HG02678 (cell line): ENCODE results near the gene TMEM11.
"Not testable (repeated sequence)": the region's sequence is repeated elsewhere in the genome, so short reads cannot be mapped to it uniquely, and the experiment has no call there.

Experiments used
- ATAC-seq: cut with Tn5 transposase; IDR thresholded peaks from one replicate; pipeline ENCODE4 v1.9.1; 2021; ENCODE audit warnings: mild to moderate bottlenecking, moderate library complexity; ENCODE audit not compliant: unreplicated experiment

TMEM11 gene

DNA sequence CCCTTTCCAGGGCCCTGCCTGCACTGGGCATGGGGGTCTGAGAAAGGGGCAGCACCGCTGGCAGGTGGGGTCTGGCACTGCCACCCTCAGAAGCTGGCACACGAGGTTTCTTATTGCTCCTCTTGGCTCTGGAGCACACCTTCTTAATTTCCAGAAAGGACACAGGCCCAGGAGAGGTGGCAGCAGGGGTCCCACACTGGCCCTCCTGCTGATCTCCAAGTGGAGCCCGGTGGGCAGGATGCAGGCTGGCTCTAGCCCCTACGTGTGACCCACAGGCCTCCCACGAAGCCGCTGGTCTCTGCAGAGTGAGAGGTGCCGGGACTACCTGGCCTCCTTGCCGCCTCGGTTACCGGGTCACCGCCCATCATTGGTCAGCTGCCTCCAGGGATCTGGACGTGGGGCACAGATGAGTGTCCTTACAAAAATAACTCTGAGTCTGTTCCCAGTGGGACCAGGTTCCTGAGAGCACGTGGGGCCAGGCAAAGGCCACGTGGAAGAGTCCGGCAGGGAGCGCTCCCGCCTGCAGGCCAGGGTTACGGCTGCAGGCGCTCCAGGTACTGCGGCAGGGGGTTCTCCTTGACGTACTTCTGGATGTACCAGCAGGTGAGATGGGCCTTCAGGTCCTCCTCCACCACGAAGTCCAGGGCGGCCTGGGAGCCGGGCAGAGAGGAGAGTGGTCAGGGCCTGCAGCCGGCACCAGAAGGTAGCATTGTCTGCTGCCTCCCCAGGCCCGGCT, 29.0 kb upstream of the TMEM11 start:
- ATAC-seq: no peak

- ATAC-seq: no peak
Observed at GRCh38 chr17:21242026-21242697, 28.2 kb upstream of the TMEM11 start.

- no peak for ATAC-seq
Observed at GRCh38 chr17:21241564-21241963, 27.6 kb upstream of the TMEM11 start.

DNA sequence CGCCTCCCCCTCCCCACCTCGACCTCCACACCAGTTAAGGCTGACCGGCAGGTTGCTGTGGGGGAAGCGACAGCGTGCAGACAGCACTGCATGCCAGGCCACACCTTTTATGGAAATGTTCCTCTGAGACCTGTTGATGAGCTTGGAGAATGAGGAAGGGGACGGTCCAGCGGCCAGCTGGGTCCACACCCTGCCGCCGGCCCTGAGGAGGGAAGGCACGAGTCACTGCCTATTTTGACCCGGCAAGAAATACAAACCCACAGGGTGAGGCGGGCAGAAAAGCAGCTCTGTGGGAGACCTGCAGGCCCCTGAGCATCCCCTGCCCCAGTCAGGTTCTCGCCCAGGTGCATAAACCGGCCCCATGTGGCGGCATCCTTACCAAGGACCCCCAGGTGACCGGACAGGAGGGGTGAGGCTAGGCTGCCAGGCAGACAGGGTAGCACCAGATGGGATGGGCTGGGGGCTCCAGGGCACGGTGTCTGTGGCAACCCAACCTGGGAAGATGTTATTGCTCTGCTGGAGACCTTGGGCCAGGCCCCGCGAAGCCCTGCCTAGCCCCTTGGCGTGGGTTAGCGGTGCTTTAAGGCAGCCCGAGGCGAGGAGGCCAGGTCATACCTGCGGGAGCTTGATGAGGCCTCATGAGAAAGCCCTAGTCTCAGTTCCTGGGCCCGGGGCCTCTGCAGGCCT, 26.6 kb upstream of the TMEM11 start:
- no peak for ATAC-seq

DNA sequence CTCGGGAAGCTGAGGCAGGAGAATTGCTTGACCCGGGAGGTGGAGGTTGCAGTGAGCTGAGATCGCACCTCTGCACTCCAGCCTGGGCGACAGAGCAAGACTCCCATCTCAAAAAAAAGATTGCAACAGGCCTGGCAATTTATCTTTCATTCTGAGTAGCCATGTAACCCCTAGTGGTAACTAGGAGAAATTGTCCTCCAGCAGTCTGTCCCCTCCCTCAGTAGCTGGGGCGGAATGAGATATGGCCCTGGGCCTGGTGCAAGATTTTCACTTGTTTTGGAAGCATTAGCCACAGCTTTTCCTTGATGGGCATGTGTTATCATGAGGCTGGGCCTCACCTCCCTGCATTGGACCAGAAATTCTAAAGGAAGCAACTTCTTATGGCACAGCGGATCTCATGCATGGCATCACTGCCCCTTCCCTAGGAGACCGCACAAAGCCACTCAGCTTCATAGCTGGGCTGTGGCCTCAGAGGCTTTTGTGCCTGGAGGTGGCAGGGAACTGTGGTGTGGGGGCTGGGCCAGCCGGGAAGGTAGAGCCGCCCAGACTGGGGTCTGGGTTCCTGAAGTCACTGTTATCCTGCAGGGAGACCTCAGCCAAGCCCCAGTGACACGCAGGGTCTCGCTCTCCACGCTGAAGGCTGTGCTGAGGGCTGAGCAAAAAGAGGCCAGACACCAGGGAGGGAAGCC, 25.9 kb upstream of the TMEM11 start:
- no peak for ATAC-seq

DNA sequence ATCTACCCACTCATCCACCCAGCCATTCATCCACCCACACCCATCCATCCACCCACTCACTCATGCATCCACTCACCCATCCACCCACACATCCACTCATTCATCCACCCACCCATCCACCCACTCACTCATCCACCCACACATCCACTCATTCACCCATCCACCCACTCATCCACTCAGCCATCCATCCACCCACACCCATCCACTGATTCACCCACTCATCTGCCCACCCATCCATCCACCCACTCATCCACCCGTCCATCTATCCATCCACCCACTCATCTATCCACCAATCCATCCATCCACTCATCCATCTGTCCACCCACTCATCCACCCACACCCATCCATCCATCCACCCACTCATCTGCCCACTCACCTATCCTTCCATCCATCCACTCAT, 22.0 kb upstream of the TMEM11 start:
- no peak for ATAC-seq

DNA sequence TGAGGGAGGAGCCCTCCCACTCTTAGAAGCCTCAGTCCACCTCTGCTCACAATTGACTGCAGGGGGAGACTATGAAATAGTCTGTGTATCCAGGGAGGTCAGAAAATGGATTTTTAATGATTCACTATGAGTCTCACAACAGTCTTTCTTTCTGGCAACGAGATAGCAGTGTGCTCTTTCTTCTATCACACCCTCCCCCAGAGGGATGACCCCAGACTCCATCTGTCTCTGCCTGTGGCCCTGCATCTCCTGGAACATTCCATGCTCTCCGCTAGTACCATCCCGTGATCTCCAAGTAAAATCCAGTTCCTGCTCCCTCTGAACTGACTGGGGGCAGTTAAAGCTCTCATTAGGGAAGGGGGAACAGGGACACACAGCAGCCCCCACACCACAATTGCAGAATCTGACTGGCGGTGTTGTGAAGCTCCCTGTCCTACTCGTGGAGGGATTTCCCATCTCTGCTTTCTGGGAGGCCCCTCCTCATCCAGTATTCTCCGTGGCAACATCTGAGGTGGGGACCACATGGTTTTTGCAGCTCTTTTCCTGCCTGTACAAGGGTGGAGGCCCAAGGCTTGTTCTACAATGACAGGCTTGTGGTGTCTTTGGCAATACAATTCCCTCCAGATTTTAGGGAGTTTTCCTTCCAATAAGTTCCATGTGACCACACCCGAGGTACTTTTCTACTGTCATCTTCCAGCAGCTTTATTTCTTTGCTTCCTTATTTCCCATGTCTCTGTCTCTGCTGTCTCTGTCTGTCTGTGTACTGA, 19.8 kb upstream of the TMEM11 start:
- no peak for ATAC-seq

DNA sequence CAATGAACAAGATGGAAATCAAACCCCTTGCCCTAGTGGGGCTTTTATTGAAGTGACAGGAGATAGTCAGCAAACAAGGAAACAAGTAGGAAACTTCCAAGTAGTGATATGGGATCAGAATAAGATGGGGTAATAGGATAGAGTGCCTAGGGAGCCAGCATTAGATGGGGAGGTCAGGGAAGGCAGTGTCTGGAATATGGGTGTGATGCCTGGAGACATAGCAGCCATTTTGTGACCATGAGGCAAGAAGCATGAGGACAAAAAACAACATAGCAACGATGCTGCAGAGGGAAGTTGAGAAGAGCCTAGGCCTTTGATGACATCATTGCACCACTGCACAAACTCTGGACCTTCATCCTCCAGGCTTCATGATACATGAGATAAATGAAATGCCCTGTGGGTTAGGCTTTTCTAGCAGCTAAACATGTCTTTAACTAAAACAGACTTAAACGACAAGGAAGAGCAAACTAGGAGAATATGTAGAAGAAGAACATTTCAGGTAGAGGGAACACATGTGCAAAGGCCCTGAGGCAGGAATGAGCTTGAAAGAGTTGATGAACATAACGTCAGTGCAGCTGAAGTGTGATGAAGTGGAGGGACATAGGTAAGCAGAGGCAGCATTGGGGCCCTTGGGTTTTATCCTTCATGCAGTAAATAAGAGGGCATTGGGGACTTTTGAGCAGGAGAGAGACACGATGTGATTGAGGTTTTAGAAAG, 18.2 kb upstream of the TMEM11 start:
- ATAC-seq: no peak

DNA sequence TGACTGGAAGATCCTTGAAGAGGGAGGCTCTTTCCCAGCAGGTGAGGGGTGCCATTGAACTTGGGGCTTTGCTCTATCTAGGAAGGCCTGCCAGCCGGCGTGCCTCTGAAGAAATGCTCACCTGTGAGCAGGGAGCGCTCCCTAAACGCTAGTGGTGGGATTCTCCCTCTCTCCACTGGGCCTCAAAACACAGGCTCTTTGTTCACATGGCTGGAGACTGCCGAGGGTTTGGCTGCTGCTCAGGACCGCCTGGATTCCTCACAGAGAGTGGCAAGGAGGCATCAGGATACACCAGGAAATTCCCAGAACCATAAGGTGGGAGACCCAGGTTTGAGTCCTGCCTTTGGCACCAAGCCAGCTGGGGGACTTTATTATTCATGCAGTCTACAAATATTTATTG, 17.6 kb upstream of the TMEM11 start:
- ATAC-seq: no peak

DNA sequence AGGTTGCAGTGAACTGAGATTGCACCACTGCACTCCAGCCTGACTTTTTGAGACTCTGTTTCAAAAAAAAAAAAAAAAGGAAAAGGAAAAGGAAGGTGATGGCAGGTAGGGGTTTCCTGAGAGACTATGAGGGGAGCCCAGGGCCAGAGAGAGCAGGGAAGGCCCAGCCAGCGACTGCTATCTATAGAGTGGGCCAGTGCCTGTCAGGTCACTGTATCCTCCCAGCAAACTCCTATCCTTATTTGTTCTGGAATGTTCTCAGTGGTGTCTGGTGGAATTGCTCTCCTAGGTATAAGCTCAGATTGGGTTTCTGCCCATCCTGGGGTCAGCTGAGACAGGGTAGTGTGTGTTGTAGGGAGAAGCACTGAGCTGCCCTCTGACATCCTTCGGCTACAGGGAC, 14.9 kb upstream of the TMEM11 start:
- ATAC-seq: no peak

DNA sequence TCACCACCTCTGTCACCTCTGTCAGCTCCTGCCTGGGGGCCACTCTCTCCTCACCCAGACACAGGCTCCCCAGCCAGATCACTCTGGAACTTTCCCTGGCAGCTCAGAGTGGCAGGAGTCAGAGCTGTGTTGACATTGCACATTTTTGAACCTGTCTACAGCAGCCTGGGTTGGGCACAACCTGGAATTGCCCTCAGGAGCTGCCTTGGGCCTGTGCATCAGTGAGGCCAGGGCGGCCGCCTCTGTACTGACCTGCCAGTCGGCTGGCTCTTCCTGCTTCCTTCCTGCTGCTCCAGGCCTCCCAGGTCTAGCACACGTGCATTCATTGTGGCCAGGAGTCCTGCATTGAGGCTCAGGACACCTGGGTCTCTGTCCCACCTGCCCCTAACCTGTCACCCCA, 14.2 kb upstream of the TMEM11 start:
- ATAC-seq: no peak

DNA sequence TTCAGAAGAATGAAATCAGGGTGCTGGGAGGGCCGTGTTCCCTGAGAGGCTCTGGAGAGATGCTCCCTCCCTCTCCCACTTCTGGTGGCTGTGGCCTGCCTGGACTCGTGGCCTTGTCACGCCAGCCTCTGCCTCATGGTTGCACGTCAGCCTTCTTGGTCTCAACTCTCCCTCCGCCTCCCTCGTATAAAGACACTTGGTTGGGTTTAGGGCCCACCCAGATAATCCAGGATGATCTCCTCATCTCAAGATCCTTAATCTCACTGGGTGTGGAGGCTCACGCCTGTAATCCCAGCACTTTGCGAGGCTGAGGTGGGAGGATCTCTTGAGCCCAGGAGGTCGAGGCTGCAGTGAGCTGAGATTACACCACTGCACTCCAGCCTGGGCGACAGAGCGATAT, 13.3 kb upstream of the TMEM11 start:
- ATAC-seq: not testable (repeated sequence)

GRCh38 chr17:21223086-21223485, 9.1 kb upstream of the TMEM11 start:
- no peak for ATAC-seq

- ATAC-seq: no peak
Observed at GRCh38 chr17:21218831-21219380, 4.9 kb upstream of the TMEM11 start.

DNA sequence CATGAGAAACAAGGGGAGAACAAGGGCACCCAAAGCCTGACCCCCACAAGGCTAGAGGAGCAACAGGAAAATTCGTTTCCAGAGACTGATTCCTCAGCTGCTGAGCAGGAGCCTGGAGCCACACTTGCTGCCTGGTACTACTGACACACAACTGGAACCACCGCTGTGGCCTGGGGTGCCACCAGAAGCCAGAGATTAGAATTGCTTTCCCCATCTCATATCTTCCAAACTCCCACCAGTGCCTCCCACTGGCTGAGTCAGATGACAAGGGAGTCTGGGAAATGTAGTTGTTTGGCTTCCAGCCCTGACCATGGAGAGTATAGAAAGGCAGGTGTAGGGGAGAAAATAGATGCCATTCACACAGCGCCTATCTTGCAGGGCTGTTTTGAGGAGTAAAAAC, 4.1 kb upstream of the TMEM11 start:
- no peak for ATAC-seq

DNA sequence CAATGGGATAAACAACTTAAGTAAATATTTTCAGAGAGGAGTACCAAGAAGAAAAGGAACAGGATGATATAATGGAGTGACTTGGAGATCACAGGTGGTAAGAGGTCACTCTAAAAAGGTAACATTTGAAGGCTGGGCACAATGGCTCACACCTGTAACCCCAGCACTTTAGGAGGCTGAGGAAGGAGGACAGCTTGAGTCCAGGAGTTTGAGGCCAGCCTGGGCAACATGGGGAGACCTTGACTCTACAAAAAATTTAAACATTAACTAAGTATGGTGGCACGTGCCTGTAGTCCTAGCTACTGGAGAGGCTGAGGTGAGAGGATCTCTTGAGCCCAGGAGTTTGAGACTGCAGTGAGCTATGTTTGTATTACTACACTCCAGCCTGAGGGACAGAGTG, 3.4 kb upstream of the TMEM11 start:
- no peak for ATAC-seq

- ATAC-seq: no peak
Observed at GRCh38 chr17:21215935-21216334, 2.0 kb upstream of the TMEM11 start.

DNA sequence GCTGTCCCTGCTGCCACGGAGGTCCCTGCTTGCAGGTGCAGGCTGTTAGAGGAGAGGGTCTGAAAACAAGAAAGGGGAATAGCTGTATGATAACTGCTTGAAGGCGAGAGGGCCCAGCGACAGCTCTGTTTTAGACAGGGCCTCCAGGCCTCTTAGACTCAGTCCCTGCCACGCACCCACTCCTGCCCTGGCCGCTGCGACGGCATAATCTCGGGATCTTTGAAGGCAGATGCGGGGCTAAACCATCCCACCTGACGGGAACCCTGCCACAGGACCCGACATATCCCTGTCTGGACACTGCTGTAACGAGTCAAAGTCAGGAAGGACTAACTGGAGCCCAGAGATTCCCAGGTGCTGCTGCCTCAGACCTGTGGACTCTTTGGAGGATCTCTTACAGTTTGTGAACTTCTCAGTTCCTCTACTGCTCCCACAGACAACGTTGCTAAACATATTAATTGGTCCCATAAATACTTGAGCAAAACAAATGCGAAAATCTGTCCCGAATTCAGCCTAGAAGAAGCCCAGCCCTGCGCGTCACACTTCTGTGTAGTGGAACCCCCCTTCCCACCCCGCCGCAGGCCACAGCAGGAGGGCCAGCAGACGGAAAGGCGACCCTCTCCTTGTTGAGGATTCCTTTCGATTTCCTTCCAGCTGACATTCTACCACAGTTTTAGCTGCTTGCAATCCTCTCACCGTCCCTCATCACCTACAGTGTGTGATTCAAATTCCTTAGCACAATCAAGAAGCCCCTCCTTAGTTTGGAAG, 998 bp upstream of the TMEM11 start:
- ATAC-seq: peak; percentile 1

GRCh38 chr17:21213638-21214014, 335 bp downstream of the TMEM11 start:
- ATAC-seq: peak; percentile 16
